NCI-H2029 (cell line): ENCODE results near the gene CCDC63.
"Not testable (repeated sequence)": the region's sequence is repeated elsewhere in the genome, so short reads cannot be mapped to it uniquely, and the experiment has no call there.

Experiments
- DNase-seq: peaks from one replicate; lab custom pipeline; 2025; lab: John Stamatoyannopoulos, UW

Gene CCDC63

DNA sequence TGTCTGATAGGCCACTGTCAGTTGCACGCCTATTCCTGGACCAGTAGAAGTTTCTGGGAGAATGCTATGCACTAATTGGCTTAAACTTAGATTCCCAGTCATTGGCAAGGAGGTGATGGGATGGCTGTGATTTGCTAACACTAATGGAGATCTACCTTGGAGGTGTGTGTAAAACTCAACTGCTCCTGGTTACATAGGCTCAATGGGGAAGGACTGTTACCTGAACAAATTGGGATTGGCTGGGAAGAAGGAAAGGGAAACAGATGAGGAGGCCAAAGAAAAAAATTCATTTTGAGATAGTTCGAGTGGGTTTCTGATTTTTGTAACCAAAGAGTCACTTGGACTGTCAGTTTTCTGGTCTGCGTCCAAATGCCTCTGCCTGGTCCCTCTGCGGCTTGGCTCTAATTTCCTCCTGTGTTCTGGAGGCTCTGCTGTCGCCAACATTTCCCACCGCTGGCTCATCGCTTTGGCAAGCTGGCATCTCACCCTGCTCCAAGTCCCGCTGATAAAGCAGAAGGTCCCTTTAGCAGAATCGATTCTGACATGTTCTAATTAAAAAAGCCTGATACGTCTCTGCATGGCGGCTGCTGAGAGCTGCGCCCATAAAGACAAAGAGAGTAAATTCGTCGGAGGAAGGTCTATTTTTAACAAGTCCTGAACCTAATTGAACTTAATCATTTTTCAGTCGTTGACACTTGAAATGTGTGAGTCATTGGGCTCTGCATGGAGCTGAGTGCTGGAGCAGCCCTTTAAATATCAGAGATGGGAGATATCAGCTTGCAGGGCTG, 2.0 kb upstream of the CCDC63 start:
- DNase-seq = no peak

DNA sequence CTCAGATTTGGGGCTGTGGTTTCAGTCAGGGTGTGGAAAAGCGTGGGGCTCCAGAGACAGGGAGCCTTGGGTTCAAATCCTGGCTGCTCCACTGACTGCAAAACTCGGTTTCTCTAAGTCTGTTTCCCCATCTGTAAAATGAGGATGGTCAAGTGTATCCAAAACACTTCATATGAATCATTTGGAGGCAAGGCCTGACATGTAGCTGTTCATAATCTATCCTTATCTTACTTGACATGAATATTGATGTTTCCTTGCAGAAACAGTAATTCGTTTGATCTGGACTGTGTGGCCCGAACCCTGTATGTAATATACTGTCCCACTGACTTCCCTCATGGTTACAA, 1.5 kb upstream of the CCDC63 start:
- no peak for DNase-seq

DNA sequence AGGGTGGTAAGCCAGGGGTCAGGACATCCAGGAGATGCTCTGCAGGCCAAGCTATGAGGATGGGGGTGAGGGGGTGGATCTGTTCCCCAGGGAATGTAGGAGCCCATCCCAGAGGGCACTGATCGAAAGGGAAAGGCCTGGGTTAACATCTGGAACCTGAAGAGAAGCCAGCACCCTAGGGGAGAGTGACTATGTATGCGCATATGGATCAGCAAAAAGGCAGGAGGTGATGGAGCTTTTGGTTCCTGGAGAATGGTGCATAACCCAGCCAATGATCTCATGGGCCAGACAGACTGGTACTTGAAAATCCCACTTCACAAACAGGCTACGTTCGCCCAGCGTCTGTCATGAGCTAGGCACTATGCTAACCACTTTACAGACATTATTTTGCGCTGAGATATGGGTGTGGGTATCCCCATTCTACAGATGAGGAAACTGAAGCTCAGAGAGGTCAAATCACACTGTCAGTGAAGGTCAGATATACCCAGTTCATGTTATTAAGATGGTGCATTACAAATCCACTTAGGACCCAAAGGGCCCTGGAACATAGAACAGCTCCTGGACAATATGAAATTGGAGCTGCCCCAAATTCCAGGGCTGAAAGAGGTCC, 1.6 kb downstream of the CCDC63 start:
- DNase-seq = no peak

DNA sequence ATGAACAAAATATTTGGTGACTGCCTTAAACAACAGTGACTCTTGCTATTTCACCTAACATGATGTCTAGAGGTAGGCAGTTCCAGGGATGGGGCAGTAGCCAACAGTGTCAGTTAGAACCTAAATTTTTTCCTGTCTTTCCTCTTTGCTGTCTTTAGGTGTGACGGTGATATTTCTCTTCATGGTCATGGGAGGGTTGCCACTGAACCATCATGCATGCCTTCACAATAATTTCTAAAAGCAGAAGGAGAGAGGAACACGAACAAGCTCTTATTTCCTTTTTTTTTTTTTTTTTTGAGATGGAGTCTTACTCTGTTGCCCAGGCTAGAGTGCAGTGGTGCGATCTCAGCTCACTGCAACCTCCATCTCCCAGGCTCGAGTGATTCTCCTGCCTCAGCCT, 2.4 kb downstream of the CCDC63 start:
- no peak for DNase-seq

DNA sequence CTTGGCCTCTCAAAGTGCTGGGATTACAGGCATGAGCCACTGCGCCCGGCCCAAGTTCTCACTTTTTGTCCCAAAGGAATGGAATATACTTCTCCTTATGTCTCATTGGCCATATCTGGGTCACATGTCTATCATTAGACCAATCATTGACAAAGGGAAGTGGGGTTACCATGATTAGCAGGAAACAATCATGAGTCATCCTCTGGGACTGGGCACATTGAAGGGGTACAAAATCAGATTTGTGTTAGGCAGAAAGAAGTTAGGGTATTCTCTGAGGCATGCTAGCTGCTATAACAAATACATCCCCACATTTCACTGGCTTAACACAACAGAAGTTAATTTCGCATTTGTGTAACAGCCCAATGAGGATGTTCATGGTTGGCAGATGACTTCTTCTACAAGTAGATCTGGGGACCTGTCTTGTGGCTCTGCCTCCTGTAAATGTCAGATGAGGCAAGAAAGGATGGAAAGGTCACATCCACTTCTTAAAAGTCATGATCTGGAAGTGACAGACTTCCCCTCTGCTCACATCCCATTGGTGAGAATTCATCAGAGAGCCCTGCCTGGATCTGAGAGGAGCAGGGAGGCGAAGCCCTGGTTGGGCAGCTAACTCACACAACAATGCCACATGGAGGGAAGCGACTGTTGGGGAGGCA, 3.1 kb downstream of the CCDC63 start:
- no peak for DNase-seq

DNA sequence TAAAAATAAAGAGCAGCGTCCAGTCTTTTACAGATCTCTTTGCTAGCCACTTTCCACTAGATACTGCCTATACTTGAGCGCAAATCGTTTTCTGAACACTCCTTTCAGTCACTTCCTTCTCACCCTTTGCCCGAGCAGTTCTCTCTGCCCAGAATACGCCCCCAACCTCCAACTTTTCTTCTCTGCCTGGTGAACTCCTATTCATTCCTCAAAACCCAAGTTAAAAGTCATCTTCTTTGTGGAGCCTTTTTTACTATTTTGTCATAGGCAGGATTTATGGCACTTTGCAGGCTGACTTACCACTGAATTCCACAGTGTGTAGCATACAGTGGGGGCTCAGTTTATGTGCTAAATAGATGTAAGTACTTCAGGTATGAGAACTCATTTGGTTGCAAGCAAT, 4.0 kb downstream of the CCDC63 start:
- DNase-seq = no peak

DNA sequence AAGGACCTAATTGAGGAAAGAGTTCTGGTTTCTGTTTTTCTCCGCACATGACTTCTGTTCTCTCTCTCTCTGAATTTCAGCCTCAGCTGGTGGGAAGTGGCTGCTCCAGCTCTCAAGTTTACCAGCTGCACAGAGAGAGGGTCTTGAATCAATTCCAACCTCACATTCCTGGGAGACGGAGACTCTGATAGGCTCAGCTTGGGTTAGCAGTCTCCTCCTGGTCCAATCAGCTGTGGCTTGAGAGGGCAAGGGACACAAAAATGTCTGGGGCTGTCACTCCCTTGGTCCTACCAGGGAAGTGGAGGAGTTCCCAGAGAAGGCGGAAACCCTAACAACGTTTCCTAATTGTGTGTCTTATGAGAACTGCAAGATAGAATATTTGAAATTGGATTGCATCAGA, 7.0 kb downstream of the CCDC63 start:
- DNase-seq = no peak

DNA sequence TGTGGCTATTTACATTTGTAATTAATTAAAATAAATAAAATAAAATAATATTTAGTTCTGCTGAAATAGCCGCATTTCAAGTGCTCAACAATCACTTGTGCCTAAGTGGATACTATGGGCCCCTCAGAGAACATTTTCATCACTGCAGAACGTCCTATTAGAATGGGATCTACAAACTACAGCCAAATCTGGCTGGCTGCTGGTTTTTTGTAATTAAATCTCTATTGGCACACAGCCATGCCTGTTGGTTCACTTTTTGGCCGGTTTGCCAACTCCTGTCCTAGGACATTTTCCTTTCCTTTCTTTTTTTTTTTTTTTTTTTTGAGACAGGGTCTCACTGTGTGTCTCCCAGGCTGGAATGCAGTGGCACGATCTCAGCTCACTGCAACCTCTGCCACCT, 9.8 kb downstream of the CCDC63 start:
- DNase-seq = no peak

DNA sequence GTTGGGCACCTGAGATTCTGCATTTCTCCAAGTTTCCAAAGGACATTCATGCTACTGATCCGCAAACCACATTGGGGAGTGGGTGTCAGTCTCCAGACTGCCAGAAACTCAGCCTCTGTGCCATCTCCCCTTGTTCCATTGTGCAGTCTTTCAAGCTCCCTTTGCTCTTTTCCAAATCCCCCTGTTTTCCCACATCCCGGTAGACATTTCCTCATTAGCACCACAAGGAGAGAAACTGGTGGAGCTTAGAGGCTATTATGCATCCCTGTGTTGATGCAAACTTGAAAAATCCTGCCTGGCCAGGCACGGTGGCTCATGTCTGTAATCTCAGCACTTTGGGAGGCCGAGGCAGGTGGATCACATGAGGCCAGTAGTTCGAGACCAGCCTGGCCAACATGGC, 10.7 kb downstream of the CCDC63 start:
- no peak for DNase-seq

DNA sequence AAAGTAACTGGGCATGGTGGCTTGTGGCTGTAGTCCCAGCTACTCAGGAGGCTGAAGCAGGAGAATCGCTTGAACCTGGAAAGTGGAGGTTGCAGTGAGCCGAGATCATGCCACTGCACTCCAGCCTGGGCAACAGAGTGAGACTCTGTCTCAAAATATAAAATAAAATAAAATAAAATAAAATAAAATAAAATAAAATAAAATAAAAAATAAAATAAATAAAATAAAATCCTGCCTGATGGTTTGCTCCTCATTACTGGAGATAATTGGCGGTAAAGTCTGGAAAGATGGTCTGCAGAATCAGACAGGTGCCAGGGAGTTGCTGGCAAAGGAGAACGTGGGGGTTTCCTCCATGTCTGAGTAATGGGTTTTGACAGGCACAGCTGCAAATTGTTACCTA, 11.2 kb downstream of the CCDC63 start:
- not testable (repeated sequence) for DNase-seq

DNA sequence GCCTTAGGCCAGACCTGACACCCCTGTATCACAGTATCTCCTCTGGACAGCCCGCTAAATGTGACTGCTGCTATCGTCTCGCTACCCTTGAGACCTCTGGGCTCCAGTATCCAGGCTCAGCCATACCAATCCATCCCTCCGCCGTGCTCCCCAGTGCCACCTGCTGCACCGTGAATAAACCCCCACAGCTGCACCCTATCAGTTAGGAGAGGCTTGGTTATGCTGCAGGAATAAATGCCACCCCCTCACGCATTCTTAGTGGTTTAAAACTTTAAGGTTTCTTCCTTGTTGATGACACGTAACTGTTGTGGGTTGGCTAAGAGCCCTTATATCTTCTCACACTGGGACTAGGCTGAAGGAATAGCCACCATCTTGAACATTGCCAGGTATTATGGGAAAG, 12.1 kb downstream of the CCDC63 start:
- no peak for DNase-seq

DNA sequence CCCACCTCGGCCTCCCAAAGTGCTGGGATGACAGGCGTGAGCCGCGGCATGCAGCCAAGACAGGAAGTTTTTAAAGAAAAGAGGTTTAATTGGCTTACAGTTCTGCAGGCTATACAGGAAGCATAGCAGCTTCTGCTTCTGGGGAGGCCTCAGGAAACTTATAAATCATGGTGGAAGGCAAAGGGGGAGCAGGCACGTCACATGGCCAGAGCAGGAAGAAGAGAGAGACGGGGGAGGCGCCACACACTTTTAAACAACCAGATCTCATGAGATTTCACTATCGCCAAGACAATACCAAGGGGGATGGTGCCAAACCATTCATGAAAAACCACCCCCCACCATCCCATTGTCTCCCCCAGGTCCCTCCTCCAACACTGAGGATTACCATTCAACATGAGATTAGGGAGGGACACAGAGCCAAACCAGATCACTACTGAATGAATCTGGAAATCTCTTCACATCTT, 14.1 kb downstream of the CCDC63 start:
- no peak for DNase-seq

DNA sequence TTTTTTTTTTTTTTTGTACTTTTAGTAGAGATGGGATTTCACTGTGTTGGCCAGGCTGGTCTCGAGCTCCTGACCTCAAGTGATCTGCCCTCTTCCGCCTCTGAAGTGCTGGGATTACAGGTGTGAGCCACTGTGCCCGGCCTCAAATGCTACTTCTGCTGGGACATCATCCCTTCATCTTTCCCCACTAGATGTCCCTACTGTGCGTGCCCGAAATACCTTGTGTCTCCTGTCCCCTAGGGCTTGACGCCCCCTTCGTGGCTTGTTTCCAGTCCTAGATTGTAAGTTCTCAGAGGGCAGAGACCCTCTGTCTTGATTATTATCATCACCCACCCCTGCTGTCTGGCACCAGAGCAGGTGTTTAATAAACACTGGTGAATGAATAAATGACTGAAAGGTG, 14.9 kb downstream of the CCDC63 start:
- DNase-seq = no peak

DNA sequence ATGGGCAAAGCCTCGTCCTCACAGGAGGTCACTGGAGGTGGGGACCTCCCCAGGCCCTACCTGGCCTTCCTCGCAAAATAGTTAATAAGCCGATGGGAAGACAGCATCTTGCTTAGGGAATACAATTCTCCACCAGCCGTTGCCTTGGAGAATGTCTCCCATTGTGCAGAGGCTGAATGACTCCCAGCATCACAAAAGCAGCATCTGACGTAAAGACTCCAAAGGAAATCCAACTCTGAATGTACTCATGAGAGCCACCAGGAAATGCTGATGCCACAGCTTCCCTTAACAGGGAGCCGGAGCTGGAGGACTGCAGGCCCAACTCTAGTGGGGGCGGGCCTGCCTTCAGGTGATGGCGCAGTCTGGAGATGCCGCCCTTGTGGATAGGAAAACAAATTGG, 15.5 kb downstream of the CCDC63 start:
- no peak for DNase-seq

DNA sequence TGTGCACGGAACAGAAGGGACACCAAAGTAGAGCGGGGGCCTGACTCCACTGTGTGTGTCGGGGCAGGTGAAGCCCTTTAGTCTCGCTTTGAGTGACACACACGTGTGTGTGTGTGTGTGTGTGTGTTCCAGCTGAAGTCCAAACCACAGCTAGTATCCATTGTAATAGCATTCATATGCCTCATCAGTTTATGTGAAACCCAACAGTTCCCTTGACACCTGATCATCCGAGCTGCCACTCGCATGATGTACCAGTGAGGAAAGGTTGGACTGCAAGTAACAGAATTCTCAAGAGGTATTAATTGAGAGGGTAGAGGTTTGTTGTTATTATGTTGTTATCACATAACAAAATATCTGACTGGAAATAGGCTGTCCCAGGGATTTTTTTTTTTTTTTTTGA, 16.4 kb downstream of the CCDC63 start:
- DNase-seq = no peak

DNA sequence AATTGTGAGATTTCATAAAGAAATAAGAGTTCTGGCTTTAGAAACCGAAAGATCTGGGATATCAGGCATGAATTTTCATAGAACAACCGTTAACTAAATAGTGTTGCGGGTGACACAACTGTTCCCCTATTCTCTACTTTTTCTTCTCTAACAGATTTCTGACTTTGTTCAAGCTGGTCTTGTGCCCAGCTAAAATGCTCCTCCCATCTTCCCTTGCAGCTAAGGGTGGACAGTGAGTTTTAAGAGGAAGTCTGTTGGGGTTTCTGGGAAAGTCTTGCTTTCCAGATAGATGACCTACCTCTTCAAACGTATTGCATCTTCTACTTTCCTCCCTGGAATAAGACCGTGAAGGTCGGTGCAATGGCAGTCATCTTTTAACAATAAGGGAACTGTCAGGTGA, 18.7 kb downstream of the CCDC63 start:
- no peak for DNase-seq

DNA sequence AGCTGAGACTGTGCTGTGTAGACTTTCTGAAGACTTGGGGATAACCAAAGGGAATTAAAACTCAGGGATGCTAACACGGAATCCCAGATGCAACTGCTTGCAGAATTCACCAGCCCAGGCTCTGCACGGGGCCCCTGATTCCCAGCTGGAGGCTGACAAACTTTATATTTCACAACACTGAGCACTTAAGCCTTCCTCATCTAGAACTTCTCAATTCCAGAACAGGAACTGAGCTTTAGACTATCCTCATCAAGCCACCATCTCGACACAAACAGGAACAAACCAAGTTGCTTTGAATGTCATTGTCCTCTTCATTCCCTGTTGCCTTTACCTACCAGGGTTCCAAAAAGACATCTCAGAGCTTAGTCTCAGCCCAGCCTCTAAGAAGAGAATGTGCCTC, 22.2 kb downstream of the CCDC63 start:
- no peak for DNase-seq

DNA sequence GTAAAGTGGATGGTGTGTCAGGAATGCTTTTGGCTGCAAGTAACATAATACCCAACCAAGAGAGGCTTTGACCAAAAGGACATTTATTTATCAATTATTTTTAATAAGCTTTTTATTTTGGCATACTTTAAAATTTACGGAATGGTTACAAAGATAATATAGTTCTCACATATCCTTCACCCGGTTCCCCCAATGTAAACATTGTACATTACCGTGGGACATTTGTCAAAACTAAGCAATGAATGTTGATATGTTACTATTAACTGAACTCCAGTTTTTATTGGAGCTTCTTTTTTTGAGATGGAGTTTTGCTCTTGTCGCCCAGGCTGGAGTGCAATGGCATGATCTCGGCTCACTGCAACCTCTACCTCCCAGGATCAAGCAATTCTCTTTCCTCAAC, 23.0 kb downstream of the CCDC63 start:
- no peak for DNase-seq

DNA sequence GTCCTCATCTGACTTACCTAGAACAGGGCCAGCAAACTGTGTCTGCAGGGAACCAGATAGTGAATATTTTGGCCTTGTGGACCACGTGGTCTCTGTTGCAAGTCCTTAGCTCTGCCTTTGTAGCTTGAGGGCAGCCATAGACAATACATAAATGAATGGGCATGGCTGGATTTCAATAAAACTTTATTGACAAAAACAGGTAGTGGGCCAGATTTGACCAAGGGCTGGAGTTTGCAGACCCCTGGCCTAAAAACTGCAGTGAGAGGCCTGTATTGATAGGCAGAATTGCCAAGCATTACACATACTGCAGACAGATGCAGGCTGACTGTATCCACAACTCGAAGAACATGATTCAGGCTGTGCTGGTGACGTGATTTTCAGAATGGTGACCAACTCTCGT, 25.3 kb downstream of the CCDC63 start:
- DNase-seq = no peak

DNA sequence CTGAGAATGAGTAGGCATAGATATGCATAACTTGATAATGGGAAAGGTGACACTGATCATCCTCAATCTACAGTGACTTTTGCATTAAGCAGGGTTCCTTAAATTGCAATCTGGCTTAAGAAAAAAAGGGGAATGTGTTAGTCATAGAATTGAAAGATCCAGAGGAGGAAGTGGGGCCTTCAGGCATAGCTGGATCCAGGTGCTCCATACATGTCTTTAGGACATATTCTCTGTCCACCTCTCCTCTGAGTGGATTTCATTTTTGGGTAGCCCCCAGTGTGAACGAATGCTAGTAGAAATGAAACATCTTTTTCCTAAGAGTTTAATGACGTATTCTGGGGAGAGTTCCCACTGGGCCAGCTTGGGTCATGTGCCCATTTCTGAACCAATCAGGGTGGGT, 27.6 kb downstream of the CCDC63 start:
- DNase-seq = no peak

DNA sequence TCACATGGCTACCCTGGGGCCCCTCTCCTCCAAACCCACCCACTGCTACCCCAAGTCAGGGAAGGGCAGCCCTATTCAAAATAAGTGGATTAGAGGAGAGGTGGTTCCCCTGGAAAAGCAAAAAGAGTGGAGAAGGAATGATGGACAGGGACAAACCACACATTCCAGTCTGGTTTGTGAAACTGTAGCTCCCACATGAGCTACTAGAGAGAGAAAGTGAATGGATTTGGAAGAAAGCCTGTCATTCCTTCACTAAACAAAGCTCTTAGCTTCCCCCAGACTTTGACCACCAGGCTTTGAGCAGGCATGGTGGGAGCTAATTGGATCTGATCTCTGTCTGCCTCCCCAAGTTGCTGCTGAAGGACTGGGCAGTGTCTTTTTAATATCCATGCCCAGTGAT, 28.0 kb downstream of the CCDC63 start:
- no peak for DNase-seq

DNA sequence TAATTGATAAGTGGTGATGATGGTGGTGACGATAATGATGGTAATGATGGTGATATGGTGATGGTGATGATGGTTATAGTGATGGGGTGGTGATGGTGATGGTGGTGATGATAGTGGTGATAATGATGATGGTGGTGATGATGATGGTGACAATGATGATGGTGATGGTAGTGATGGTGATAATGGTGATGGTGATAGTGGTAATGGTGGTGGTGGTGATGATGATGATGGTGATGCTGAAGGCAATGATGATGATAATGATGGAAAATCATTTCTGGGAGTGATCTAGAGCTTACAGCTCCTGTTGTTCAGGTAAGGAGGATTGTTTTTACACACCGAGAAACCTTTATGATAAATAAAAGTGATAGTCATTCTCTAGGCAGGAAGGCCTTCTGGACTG, 33.9 kb downstream of the CCDC63 start:
- DNase-seq = no peak

DNA sequence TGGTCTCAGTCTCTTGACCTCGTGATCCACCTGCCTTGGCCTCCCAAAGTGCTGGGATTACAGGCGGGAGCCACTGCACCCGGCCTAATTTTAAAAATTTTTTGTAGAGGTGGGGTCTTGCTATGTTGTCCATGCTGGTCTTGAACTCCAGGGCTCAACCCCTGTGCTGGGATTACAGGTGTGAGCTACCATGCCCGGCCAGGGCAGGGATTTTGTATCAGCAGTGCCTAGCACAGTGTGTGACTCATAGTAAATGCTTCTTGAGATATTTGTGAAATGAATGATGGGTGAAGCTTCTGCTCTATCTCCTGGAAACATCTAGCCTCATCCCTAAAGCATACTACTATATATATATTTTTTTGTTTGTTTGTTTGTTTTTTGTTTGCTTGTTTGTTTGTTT, 36.5 kb downstream of the CCDC63 start:
- DNase-seq = no peak
